ENCODE results near the gene TAC1.

Gene TAC1, protein sequence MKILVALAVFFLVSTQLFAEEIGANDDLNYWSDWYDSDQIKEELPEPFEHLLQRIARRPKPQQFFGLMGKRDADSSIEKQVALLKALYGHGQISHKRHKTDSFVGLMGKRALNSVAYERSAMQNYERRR

DNA sequence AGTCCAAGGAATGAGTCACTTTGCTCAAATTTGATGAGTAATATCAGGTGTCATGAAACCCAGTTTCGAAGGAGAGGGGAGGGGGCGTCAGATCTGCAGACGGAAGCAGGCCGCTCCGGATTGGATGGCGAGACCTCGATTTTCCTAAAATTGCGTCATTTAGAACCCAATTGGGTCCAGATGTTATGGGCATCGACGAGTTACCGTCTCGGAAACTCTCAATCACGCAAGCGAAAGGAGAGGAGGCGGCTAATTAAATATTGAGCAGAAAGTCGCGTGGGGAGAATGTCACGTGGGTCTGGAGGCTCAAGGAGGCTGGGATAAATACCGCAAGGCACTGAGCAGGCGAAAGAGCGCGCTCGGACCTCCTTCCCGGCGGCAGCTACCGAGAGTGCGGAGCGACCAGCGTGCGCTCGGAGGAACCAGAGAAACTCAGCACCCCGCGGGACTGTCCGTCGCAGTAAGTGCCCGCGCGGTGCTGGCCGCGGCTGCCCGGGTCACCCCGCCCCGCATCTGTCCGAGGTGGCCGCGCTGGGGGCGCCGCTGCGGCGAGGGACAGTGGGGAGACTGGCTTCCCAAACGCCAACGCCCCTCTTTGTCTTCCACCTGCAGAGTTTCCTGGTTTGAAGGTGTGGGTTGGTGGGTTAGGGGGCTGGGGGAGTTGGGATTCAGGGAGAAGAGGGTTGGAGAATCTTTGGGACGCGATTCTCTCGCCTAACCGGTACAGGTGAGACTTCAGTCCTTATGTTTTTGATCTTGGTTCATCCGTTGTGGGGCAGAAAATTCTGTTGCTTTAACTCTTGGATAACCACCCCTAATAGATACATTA, at the start of gene TAC1:
Gene TAC1 (plus strand): TSS at position 351 of the 829 bp plus-strand sequence. CDS start 527 bp downstream, outside the sequence.
- Histone ChIP-seq H3K9me3 (ENCODE audit: insufficient read depth, low read length) (no peaks in the 10 kb centered on the region), H3K79me2 (ENCODE audit: insufficient read depth, low read length) (no peaks in the 10 kb centered on the region), H3K9me2 (replicated peaks; ENCODE audit: insufficient read depth, low read length) (no peaks in the 10 kb centered on the region), H3K27ac (ENCODE audit: low read depth, low read length) (no peak within 1 kb of the TSS), H3F3A (ENCODE audit: insufficient read depth) (no peaks in the 10 kb centered on the region), H4K20me1 (ENCODE audit: low read depth, low read length) (no peaks in the 10 kb centered on the region), H3K4me2 (ENCODE audit: low read depth, low read length, poor library complexity, severe bottlenecking) (no peak within 1 kb of the TSS), H3K27me3 (ENCODE audit: low read length) (no peaks in the 10 kb centered on the region), H2AFZ (ENCODE audit: low read depth, low read length, severe bottlenecking) (no peak within 1 kb of the TSS), H3K9ac (ENCODE audit: low read length) (no peak within 1 kb of the TSS), H3K4me3 (ENCODE audit: insufficient read depth, low read length, poor library complexity, severe bottlenecking) (no peak within 1 kb of the TSS), H3K36me3 (ENCODE audit: low read length) (no peaks in the 10 kb centered on the region)
- no peak for TF ChIP-seq EZH2phosphoT487 (conservative IDR thresholded peaks at IDR 0.05; ENCODE audit: low read length)
- TF ChIP-seq, protein P1, sequence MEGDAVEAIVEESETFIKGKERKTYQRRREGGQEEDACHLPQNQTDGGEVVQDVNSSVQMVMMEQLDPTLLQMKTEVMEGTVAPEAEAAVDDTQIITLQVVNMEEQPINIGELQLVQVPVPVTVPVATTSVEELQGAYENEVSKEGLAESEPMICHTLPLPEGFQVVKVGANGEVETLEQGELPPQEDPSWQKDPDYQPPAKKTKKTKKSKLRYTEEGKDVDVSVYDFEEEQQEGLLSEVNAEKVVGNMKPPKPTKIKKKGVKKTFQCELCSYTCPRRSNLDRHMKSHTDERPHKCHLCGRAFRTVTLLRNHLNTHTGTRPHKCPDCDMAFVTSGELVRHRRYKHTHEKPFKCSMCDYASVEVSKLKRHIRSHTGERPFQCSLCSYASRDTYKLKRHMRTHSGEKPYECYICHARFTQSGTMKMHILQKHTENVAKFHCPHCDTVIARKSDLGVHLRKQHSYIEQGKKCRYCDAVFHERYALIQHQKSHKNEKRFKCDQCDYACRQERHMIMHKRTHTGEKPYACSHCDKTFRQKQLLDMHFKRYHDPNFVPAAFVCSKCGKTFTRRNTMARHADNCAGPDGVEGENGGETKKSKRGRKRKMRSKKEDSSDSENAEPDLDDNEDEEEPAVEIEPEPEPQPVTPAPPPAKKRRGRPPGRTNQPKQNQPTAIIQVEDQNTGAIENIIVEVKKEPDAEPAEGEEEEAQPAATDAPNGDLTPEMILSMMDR (IDR thresholded peaks at IDR 0.05; ENCODE audit: insufficient read depth, low read length, poor library complexity, severe bottlenecking), result no peak

DNA sequence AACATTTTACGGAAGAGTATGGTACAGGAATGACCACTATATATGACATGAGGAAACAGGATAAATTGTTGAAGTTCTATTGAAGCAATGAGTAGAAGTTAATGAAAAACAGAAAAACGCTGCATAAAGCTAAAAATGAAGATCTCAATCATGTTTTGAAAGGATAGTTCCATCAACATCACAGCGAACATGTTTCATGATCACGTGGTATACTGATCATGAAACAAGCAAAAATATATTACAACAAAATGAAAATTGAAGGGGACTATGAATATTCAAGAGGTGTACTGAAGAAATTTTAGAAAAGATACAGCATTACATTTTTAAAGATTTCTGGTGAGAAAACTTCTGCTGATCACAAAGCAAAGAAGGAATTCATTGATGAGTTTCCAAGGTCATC, 45.9 kb upstream of the TAC1 start:
- Histone ChIP-seq H3K9ac (ENCODE audit: low read length) (no peak overlapping the region), H3K36me3 (ENCODE audit: low read length) (no peaks in the 10 kb centered on the region)
- TF ChIP-seq EZH2phosphoT487 (conservative IDR thresholded peaks at IDR 0.05; ENCODE audit: low read length), result no peak
- TF ChIP-seq, protein P1 (IDR thresholded peaks at IDR 0.05; ENCODE audit: insufficient read depth, low read length, poor library complexity, severe bottlenecking), result no peak

DNA sequence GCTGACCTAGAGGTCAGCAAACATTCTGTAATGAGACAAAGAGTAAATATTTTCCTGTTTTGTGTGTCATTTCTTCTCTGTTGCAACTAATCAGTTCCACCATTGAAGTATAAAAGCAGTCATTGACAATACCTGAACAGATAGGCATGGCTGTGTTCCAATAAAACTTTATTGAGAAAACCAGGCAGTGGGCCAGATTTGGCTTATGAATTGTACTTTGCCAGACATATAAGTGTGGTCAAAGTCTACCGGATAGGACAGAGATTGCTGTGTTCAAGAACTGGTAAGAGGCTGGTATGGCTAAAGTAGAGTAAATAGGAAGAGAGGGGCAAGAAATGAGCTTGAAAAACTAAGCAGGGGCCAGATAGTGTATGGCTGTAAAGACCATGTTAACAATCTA, 38.3 kb upstream of the TAC1 start:
- no peak overlapping the region for H3K4me2 ChIP-seq (ENCODE audit: low read depth, low read length, poor library complexity, severe bottlenecking)
- TF ChIP-seq EZH2phosphoT487 (conservative IDR thresholded peaks at IDR 0.05; ENCODE audit: low read length), result no peak
- TF ChIP-seq, protein P1 (IDR thresholded peaks at IDR 0.05; ENCODE audit: insufficient read depth, low read length, poor library complexity, severe bottlenecking), result no peak
- H3K79me2 ChIP-seq (ENCODE audit: insufficient read depth, low read length), result no peaks in the 10 kb centered on the region
- no peak overlapping the region for H3K27ac ChIP-seq (ENCODE audit: low read depth, low read length)
- no peak overlapping the region for H3K4me3 ChIP-seq (ENCODE audit: insufficient read depth, low read length, poor library complexity, severe bottlenecking)
- no peak overlapping the region for H2AFZ ChIP-seq (ENCODE audit: low read depth, low read length, severe bottlenecking)
- no peaks in the 10 kb centered on the region for H4K20me1 ChIP-seq (ENCODE audit: low read depth, low read length)
- H3K9me3 ChIP-seq (ENCODE audit: insufficient read depth, low read length), result no peaks in the 10 kb centered on the region
- H3K27me3 ChIP-seq (ENCODE audit: low read length), result no peaks in the 10 kb centered on the region
- H3K36me3 ChIP-seq (ENCODE audit: low read length), result no peaks in the 10 kb centered on the region
- H3K9ac ChIP-seq (ENCODE audit: low read length), result no peak overlapping the region
- no peaks in the 10 kb centered on the region for H3F3A ChIP-seq (ENCODE audit: insufficient read depth)
- H3K9me2 ChIP-seq (replicated peaks; ENCODE audit: insufficient read depth, low read length), result no peaks in the 10 kb centered on the region

More for the DNA sequence above, 45.9 kb upstream of the TAC1 start:
- H4K20me1 ChIP-seq (ENCODE audit: low read depth, low read length), result no peaks in the 10 kb centered on the region
- H3K4me2 ChIP-seq (ENCODE audit: low read depth, low read length, poor library complexity, severe bottlenecking), result no peak overlapping the region
- H3K4me3 ChIP-seq (ENCODE audit: insufficient read depth, low read length, poor library complexity, severe bottlenecking), result no peak overlapping the region
- no peaks in the 10 kb centered on the region for H3K79me2 ChIP-seq (ENCODE audit: insufficient read depth, low read length)
- H2AFZ ChIP-seq (ENCODE audit: low read depth, low read length, severe bottlenecking), result no peak overlapping the region
- H3K9me2 ChIP-seq (replicated peaks; ENCODE audit: insufficient read depth, low read length), result no peaks in the 10 kb centered on the region
- H3F3A ChIP-seq (ENCODE audit: insufficient read depth), result no peaks in the 10 kb centered on the region
- no peaks in the 10 kb centered on the region for H3K9me3 ChIP-seq (ENCODE audit: insufficient read depth, low read length)
- no peak overlapping the region for H3K27ac ChIP-seq (ENCODE audit: low read depth, low read length)
- no peaks in the 10 kb centered on the region for H3K27me3 ChIP-seq (ENCODE audit: low read length)

Data from SU-DHL-6 (cell line).